ENCODE measurements around the gene DIO3. TPM values are rescaled to one million over a fixed set of nuclear protein-coding genes. Genes with fewer than 3 reads are reported as not detected.

Gene DIO3
- total and polyA plus RNA-seq, 2 of the 4 experiments (the other 2 are of a cell fraction): not detected

DNA sequence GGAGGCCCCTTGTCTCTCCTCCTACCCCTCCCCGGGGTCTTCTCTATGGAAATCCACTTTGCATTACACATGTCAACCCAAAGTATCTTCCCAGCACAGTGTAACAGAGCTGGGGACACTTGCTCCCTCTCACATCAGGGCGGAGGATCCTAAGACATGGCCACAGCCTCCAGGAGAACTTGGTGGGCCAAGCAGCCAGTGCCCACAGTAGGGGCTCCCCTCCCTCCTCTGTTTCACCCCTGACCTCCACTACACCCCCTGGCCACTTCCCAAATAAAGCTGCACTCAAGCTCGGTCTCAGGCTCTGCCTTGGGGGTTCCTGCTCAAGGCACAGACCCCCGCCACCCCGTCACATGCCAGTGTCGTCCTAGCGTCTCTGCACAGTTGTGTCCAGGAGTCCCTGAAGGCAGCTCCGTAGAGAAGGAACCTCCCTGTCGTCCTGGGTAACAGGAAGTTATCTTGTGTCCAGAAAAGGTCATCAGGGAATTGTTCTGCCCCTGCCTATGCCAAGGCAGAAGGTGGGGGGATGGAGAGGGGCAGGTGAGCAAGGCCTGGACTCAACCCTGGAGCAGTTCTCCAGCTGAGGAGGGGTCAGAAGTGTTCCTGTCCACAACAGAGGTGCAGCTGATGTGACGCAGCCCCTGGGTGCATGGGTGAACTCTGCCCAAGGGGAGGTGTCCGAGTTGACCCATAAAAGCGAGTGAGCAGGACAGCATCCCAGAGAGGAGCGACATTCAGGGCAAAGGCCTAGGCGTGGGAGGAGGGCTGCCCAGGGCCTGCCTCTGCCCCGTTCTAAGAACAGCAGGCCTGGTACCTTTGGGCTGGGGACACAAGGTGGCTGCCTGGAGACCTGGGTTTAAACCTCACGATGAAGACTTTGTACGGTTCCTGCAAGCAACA is 25.5 kb downstream of the DIO3 start:
- Histone ChIP-seq H3K9me3 (ENCODE audit: control insufficient read depth, insufficient read depth, low read length) (no peaks in the 10 kb centered on the region; the same call in 1 of the 2 replicates), H2BK15ac (ENCODE audit: low read depth, low read length) (no peak overlapping the region), H4K5ac (ENCODE audit: low read depth, low read length) (no peak overlapping the region), H2AFZ (replicated peaks; ENCODE audit: low read length, poor library complexity) (no peak overlapping the region), H3K56ac (ENCODE audit: extremely low read depth, insufficient read depth, low read length) (no peak overlapping the region), H3K18ac (ENCODE audit: low read depth, low read length) (no peak overlapping the region), H3K4me1 (ENCODE audit: control insufficient read depth, insufficient read depth, low read length) (no peaks in the 10 kb centered on the region), H3K27ac (ENCODE audit: insufficient read depth, low read length) (no peak overlapping the region), H3K27me3 (ENCODE audit: control insufficient read depth, insufficient read depth, low read length) (peaks cover 19% of the 10 kb centered on the region), H4K91ac (ENCODE audit: insufficient read depth, low read depth, low read length) (no peak overlapping the region), H3K9me1 (ENCODE audit: insufficient read depth, low read length) (no peaks in the 10 kb centered on the region), H3K23ac (ENCODE audit: low read depth, low read length) (no peak overlapping the region), H3K4me3 (ENCODE audit: insufficient read depth, low read depth, low read length) (no peak overlapping the region), H2BK20ac (ENCODE audit: low read depth, low read length) (no peak overlapping the region), H3K36me3 (ENCODE audit: control insufficient read depth, insufficient read depth, low read length) (no peaks in the 10 kb centered on the region), H2BK120ac (ENCODE audit: low read depth, low read length) (no peak overlapping the region), H2BK5ac (ENCODE audit: low read depth, low read length, poor library complexity, severe bottlenecking) (no peak overlapping the region), H3K9ac (ENCODE audit: low read depth, low read length) (no peak overlapping the region), H4K20me1 (ENCODE audit: insufficient read depth, low read length) (no peaks in the 10 kb centered on the region), H3K4me2 (ENCODE audit: low read depth, low read length) (no peak overlapping the region), H3K79me1 (ENCODE audit: low read depth in 1 of 2, low read length in 2 of 2) (no peaks in the 10 kb centered on the region), H3K14ac (replicated peaks; ENCODE audit: low read depth, low read length) (no peak overlapping the region), H3K4ac (ENCODE audit: low read depth, low read length) (no peak overlapping the region), H2AK5ac (ENCODE audit: low read depth, low read length) (no peak overlapping the region), H4K8ac (ENCODE audit: low read depth in 2 of 2, low read length in 2 of 2) (no peak overlapping the region), H2AK9ac (replicated peaks; ENCODE audit: low read depth, low read length, poor library complexity) (no peak overlapping the region)
- DNase-seq: no peak
- ChIA-PET CTCF (no interaction called here), POLR2A (ENCODE audit: unreplicated experiment) (no interaction called here)
- ATAC-seq (ENCODE audit: low read depth): no peak
- in situ Hi-C loops (cut with MboI; ENCODE audit: low sequenced_read_pairs) (no loop called here), dilution Hi-C loops (cut with HindIII; ENCODE audit: low sequenced_read_pairs, unreplicated experiment) (no loop called here), intact Hi-C loops (cut with micrococcal nuclease) (no loop called here)
- no TSS peak for BruUV-seq (replicated peaks)
- 73% methylated on average over 9 of the region's 17 CpGs; no CpG with 5 or more reads in 1 of the 2 experiments for WGBS, 2 experiments (ENCODE audit: extremely low coverage in 2 of 2, insufficient read length in 1 of 2)
- TF ChIP-seq CEBPB (IDR thresholded peaks at IDR 0.05; ENCODE audit: low read depth, low read length): no peak
- TF ChIP-seq, protein P1, sequence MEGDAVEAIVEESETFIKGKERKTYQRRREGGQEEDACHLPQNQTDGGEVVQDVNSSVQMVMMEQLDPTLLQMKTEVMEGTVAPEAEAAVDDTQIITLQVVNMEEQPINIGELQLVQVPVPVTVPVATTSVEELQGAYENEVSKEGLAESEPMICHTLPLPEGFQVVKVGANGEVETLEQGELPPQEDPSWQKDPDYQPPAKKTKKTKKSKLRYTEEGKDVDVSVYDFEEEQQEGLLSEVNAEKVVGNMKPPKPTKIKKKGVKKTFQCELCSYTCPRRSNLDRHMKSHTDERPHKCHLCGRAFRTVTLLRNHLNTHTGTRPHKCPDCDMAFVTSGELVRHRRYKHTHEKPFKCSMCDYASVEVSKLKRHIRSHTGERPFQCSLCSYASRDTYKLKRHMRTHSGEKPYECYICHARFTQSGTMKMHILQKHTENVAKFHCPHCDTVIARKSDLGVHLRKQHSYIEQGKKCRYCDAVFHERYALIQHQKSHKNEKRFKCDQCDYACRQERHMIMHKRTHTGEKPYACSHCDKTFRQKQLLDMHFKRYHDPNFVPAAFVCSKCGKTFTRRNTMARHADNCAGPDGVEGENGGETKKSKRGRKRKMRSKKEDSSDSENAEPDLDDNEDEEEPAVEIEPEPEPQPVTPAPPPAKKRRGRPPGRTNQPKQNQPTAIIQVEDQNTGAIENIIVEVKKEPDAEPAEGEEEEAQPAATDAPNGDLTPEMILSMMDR (conservative IDR thresholded peaks at IDR 0.05; ENCODE audit: low read depth, low read length): no peak
- no peak for TF ChIP-seq RFX5 (IDR thresholded peaks at IDR 0.05; ENCODE audit: low read depth, low read length)
- no peak for TF ChIP-seq RAD21 (IDR thresholded peaks at IDR 0.05; ENCODE audit: low read length)
- TF ChIP-seq, protein P2, sequence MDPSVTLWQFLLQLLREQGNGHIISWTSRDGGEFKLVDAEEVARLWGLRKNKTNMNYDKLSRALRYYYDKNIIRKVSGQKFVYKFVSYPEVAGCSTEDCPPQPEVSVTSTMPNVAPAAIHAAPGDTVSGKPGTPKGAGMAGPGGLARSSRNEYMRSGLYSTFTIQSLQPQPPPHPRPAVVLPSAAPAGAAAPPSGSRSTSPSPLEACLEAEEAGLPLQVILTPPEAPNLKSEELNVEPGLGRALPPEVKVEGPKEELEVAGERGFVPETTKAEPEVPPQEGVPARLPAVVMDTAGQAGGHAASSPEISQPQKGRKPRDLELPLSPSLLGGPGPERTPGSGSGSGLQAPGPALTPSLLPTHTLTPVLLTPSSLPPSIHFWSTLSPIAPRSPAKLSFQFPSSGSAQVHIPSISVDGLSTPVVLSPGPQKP (IDR thresholded peaks at IDR 0.05; ENCODE audit: borderline replicate concordance, low read depth, low read length): no peak
- no peak for TF ChIP-seq RCOR1 (IDR thresholded peaks at IDR 0.05; ENCODE audit: insufficient replicate concordance, low read length)
- no peak for TF ChIP-seq MAFK (IDR thresholded peaks at IDR 0.05; ENCODE audit: low read depth, low read length)
- TF ChIP-seq MXI1 (IDR thresholded peaks at IDR 0.05; ENCODE audit: borderline replicate concordance, low read depth, low read length): no peak
- TF ChIP-seq FOS (IDR thresholded peaks at IDR 0.05; ENCODE audit: low read depth, low read length): no peak
- TF ChIP-seq SMC3 (IDR thresholded peaks at IDR 0.05; ENCODE audit: low read depth, low read length): no peak
- TF ChIP-seq POLR2A (IDR thresholded peaks at IDR 0.05; ENCODE audit: low read depth, low read length): no peak
- no peak for TF ChIP-seq BHLHE40 (IDR thresholded peaks at IDR 0.05; ENCODE audit: low read depth, low read length)
- no peak for TF ChIP-seq MAZ (IDR thresholded peaks at IDR 0.05; ENCODE audit: borderline replicate concordance, low read depth, low read length)
- TF ChIP-seq NFE2L2 (IDR thresholded peaks at IDR 0.05; ENCODE audit: low read depth, low read length): no peak
- TF ChIP-seq CHD1 (IDR thresholded peaks at IDR 0.05; ENCODE audit: low read depth, low read length): no peak

Measured in IMR-90 (cell line).